DND-41 (cell line): ENCODE measurements around the gene PDLIM5.

ENCODE experiments used
- ATAC-seq: fragments of 200-7000 bp; cut with Tn5 transposase; 3 replicates; pipeline ENCODE4 v1.9.1; 2021; ENCODE audit warnings: low read depth; ENCODE audit not compliant: insufficient read depth
- DNase-seq: peaks from one replicate; pipeline ENCODE4 v3.0.0-alpha.2; 2020
- H2AFZ ChIP-seq: 2 replicates; pipeline ENCODE4 v1.6.0; 2012; ENCODE audit warnings: low read depth, low read length
- H3K27ac ChIP-seq: 2 replicates; pipeline ENCODE4 v1.5.1; 2012; ENCODE audit warnings: low read length, inconsistent platforms
- H3K27me3 ChIP-seq: fragments of 200-600 bp; sonication (generic); 2 replicates; pipeline ENCODE4 v1.6.0; 2012; ENCODE audit warnings: low read length, mild to moderate bottlenecking, inconsistent platforms; ENCODE audit not compliant: insufficient read depth, poor library complexity
- H3K36me3 ChIP-seq: 2 replicates; pipeline ENCODE4 v1.5.1; 2012; ENCODE audit warnings: low read length, inconsistent platforms; ENCODE audit not compliant: insufficient read depth
- H3K4me1 ChIP-seq: 2 replicates; pipeline ENCODE4 v1.5.1; 2012; ENCODE audit warnings: mild to moderate bottlenecking, low read length; ENCODE audit not compliant: insufficient read depth
- H3K4me2 ChIP-seq: 2 replicates; pipeline ENCODE4 v1.6.0; 2012; ENCODE audit warnings: mild to moderate bottlenecking, moderate library complexity, low read length, inconsistent platforms; ENCODE audit not compliant: insufficient read depth
- H3K4me3 ChIP-seq, 2 experiments: fragments of 200-600 bp in 1 of 2; shearing (Covaris generic) in 1 of 2; 2 replicates each; pipeline ENCODE4 v1.5.1; 2012 to 2016; ENCODE audit warnings: inconsistent platforms in 2 of 2, low read length in 2 of 2, mild to moderate bottlenecking in 2 of 2, low read depth in 1 of 2, moderate library complexity in 1 of 2
- H3K79me2 ChIP-seq: 2 replicates; pipeline ENCODE4 v1.6.0; 2012; ENCODE audit warnings: low read length, inconsistent platforms; ENCODE audit not compliant: insufficient read depth
- H3K9ac ChIP-seq: 2 replicates; pipeline ENCODE4 v1.6.0; 2012; ENCODE audit warnings: low read depth, mild to moderate bottlenecking, inconsistent platforms, low read length, moderate library complexity
- H3K9me3 ChIP-seq: 2 replicates; pipeline ENCODE4 v1.5.1; 2012; ENCODE audit warnings: low read length, moderate library complexity, mild to moderate bottlenecking, inconsistent platforms; ENCODE audit not compliant: insufficient read depth, severe bottlenecking
- H4K20me1 ChIP-seq: 2 replicates; pipeline ENCODE4 v1.6.0; 2012; ENCODE audit warnings: low read length; ENCODE audit not compliant: insufficient read depth
- EZH2 ChIP-seq: IDR thresholded peaks from 3 replicates; pipeline ENCODE4 v1.6.1; 2012; ENCODE audit warnings: borderline replicate concordance, low read depth, mild to moderate bottlenecking, moderate library complexity, low read length, inconsistent platforms; ENCODE audit not compliant: severe bottlenecking
- TF ChIP-seq, protein P1 (sequence below): IDR thresholded peaks from 2 replicates; pipeline ENCODE4 v1.5.1; 2012; ENCODE audit warnings: borderline replicate concordance, low read length, moderate library complexity, mild to moderate bottlenecking; ENCODE audit not compliant: poor library complexity, severe bottlenecking; ENCODE audit errors: extremely low read depth

The PDLIM5 gene

DNA sequence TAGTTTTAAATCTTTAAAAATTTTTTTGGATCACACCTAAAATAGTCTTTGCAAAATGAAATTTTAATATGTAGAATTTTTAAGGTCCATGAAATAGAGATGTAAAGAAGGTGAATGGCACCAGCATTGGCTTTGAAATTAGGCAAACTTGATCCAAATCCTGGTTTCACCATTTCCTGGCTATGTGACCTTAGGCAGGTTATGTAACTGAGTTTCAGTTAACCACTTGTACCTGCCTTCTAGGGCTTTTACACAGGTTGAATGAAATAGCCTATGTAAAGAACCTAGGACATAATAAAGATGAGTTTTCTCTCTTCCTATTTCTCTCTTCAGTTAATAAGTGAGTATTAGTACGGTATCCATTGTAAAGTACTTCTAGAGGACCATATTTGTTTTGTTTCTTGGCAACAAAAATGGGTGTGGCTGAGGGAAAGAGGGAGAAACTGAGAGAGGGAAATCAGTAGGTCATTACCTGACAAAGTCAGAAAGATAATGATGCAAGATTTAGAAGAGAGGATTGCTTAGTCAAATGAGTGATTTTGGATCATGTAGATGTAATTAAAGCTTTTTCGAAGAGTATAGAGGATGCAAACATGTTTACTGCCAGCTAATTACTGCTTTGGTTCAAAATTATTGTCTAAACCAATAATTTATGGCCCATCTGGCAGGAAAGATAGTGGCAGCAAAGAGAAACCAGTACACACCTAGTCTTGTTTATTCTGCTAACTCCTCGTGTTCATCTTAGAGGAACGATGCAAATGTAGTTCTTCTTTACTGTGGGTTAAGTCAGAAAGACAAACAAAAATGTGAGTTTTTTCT, 81.9 kb downstream of the PDLIM5 start:
- Histone ChIP-seq H4K20me1 (no peaks in the 10 kb centered on the region), H3K4me3 (no peak overlapping the region), H3K4me1 (no peaks in the 10 kb centered on the region), H3K79me2 (no peaks in the 10 kb centered on the region), H3K4me2 (no peak overlapping the region), H2AFZ (no peak overlapping the region), H3K36me3 (no peaks in the 10 kb centered on the region), H3K9ac (no peak overlapping the region), H3K27ac (no peak overlapping the region), H3K9me3 (no peaks in the 10 kb centered on the region), H3K27me3 (no peaks in the 10 kb centered on the region)
- no peak for ATAC-seq
- TF ChIP-seq EZH2 = no peak
- TF ChIP-seq, protein P1, sequence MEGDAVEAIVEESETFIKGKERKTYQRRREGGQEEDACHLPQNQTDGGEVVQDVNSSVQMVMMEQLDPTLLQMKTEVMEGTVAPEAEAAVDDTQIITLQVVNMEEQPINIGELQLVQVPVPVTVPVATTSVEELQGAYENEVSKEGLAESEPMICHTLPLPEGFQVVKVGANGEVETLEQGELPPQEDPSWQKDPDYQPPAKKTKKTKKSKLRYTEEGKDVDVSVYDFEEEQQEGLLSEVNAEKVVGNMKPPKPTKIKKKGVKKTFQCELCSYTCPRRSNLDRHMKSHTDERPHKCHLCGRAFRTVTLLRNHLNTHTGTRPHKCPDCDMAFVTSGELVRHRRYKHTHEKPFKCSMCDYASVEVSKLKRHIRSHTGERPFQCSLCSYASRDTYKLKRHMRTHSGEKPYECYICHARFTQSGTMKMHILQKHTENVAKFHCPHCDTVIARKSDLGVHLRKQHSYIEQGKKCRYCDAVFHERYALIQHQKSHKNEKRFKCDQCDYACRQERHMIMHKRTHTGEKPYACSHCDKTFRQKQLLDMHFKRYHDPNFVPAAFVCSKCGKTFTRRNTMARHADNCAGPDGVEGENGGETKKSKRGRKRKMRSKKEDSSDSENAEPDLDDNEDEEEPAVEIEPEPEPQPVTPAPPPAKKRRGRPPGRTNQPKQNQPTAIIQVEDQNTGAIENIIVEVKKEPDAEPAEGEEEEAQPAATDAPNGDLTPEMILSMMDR = no peak
- DNase-seq = no peak

DNA sequence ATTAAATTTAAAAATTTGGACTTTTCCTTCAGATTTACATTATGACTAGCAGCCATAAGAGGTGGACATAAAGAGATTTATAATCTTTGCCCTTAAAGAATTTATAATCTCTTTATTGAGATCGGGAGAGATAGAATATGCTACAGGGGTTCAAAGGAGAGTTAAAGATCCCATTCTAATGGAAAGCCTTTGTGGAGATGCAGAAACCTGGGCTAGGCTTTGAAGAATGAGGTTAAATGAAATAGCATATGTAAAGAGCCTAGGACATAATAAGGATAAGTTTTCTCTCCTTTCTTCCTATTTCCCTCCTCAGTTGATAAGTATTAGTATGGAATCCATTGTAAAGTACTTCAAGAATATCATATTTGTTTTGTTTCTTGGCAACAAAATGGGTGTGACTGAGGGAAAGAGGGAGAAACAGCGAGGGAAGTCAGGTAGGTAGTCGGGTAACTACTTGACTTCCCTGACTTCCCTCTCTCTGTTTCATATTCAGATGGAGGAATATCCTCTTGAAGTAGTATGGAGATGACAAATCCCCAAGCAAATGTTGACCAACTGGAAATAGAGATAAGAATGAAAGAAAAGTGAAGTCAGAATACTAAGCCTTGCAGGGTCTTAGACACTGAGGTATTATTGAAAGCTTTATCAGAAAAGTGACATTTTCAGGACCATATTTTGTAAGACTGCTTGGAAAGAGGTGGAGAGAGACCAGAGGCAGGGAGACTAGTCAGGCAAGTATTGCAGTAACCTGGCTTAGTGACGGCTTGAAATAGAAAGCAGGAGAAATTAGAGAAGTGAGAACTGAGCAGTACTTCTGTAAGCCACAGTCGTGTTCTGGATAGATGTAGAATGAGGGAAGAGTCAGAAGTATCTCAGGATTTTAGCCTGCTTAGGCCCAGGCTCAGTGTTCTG, 82.9 kb downstream of the PDLIM5 start:
- Histone ChIP-seq H3K9ac (no peak overlapping the region), H3K27me3 (no peaks in the 10 kb centered on the region), H4K20me1 (no peaks in the 10 kb centered on the region), H3K36me3 (no peaks in the 10 kb centered on the region), H3K4me3 (no peak overlapping the region), H3K27ac (no peak overlapping the region), H2AFZ (no peak overlapping the region), H3K9me3 (no peaks in the 10 kb centered on the region), H3K4me2 (no peak overlapping the region), H3K4me1 (no peaks in the 10 kb centered on the region), H3K79me2 (no peaks in the 10 kb centered on the region)
- DNase-seq (no peak), ATAC-seq (no peak)
- TF ChIP-seq, protein P1 = no peak
- TF ChIP-seq EZH2 = no peak

GRCh38 chr4:94536049-94536448, 84.3 kb downstream of the PDLIM5 start:
- no peak for TF ChIP-seq EZH2
- TF ChIP-seq, protein P1 = no peak
- Histone ChIP-seq H3K4me1 (no peaks in the 10 kb centered on the region), H3K4me2 (no peak overlapping the region), H3K27ac (no peak overlapping the region), H3K27me3 (no peaks in the 10 kb centered on the region), H4K20me1 (no peaks in the 10 kb centered on the region), H3K9me3 (no peaks in the 10 kb centered on the region), H2AFZ (no peak overlapping the region), H3K4me3 (no peak overlapping the region), H3K36me3 (no peaks in the 10 kb centered on the region), H3K9ac (no peak overlapping the region), H3K79me2 (no peaks in the 10 kb centered on the region)
- DNase-seq = no peak
- no peak for ATAC-seq
